ENCODE results near the gene AIM2.

- TF ChIP-seq, protein P1, sequence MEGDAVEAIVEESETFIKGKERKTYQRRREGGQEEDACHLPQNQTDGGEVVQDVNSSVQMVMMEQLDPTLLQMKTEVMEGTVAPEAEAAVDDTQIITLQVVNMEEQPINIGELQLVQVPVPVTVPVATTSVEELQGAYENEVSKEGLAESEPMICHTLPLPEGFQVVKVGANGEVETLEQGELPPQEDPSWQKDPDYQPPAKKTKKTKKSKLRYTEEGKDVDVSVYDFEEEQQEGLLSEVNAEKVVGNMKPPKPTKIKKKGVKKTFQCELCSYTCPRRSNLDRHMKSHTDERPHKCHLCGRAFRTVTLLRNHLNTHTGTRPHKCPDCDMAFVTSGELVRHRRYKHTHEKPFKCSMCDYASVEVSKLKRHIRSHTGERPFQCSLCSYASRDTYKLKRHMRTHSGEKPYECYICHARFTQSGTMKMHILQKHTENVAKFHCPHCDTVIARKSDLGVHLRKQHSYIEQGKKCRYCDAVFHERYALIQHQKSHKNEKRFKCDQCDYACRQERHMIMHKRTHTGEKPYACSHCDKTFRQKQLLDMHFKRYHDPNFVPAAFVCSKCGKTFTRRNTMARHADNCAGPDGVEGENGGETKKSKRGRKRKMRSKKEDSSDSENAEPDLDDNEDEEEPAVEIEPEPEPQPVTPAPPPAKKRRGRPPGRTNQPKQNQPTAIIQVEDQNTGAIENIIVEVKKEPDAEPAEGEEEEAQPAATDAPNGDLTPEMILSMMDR (IDR thresholded peaks at IDR 0.05; ENCODE audit: low read length), result no peak
- no peak for TF ChIP-seq EZH2 (IDR thresholded peaks at IDR 0.05; ENCODE audit: borderline replicate concordance, low read length)
Measured at GRCh38 chr1:159091607-159092031, 15.1 kb upstream of the AIM2 start.

All from OCI-LY1 (cell line).